SK-N-SH treated with all-trans-retinoic acid at 6 μM for 48 hours (cell line): ENCODE data around the gene TLL1.

Experiments
- ATAC-seq: fragments of 200-7000 bp; cut with Tn5 transposase; 3 replicates; pipeline ENCODE4 v1.9.1; 2020; ENCODE audit warnings: mild to moderate bottlenecking, moderate library complexity
- ARNTL ChIP-seq: fragments of 450-650 bp; formaldehyde crosslinking; IDR thresholded peaks from 2 replicates; pipeline ENCODE4 v1.5.0; 2020; ENCODE audit warnings: low read depth, mild to moderate bottlenecking, moderate library complexity, borderline replicate concordance
- CSDC2 ChIP-seq: fragments of 250-450 bp; sonication (Bioruptor Pico); IDR thresholded peaks from 2 replicates; pipeline ENCODE4 v1.5.0; 2020; ENCODE audit warnings: mild to moderate bottlenecking, moderate library complexity
- ESRRG ChIP-seq: fragments of 250-450 bp; sonication (Bioruptor Pico); IDR thresholded peaks from 2 replicates; pipeline ENCODE4 v1.6.1; 2021; ENCODE audit warnings: mild to moderate bottlenecking
- GLIS3 ChIP-seq: fragments of 250-450 bp; sonication (Bioruptor Pico); IDR thresholded peaks from 2 replicates; pipeline ENCODE4 v1.5.0; 2020; ENCODE audit warnings: mild to moderate bottlenecking, moderate library complexity
- ISL1 ChIP-seq: fragments of 250-450 bp; sonication (Bioruptor Pico); IDR thresholded peaks from 2 replicates; pipeline ENCODE4 v2.1.2; 2022; ENCODE audit warnings: mild to moderate bottlenecking, moderate library complexity
- OSR1 ChIP-seq: fragments of 250-450 bp; sonication (Bioruptor Pico); IDR thresholded peaks from 2 replicates; pipeline ENCODE4 v1.8.0; 2022; ENCODE audit warnings: moderate library complexity, mild to moderate bottlenecking, inconsistent platforms
- PPARA ChIP-seq: fragments of 250-450 bp; sonication (Bioruptor Pico); IDR thresholded peaks from 2 replicates; pipeline ENCODE4 v1.5.0; 2020; ENCODE audit warnings: mild to moderate bottlenecking, borderline replicate concordance
- RARB ChIP-seq: fragments of 250-450 bp; sonication (Bioruptor Pico); IDR thresholded peaks from 2 replicates; pipeline ENCODE4 v1.8.0; 2021; ENCODE audit warnings: mild to moderate bottlenecking, moderate library complexity
- TCF4 ChIP-seq: fragments of 250-450 bp; sonication (Bioruptor Pico); IDR thresholded peaks from 2 replicates; pipeline ENCODE4 v1.8.0; 2021; ENCODE audit warnings: mild to moderate bottlenecking, moderate library complexity, borderline replicate concordance
- TOX ChIP-seq: fragments of 250-450 bp; sonication (Bioruptor Pico); IDR thresholded peaks from 2 replicates; pipeline ENCODE4 v1.8.0; 2021; ENCODE audit warnings: mild to moderate bottlenecking, moderate library complexity, borderline replicate concordance
- ZC3H10 ChIP-seq: fragments of 250-450 bp; sonication (Bioruptor Pico); IDR thresholded peaks from 2 replicates; pipeline ENCODE4 v1.5.1; 2021; ENCODE audit warnings: mild to moderate bottlenecking, moderate library complexity
- ZFP30 ChIP-seq: fragments of 450-650 bp; formaldehyde crosslinking; IDR thresholded peaks from 2 replicates; pipeline ENCODE4 v1.5.0; 2022; ENCODE audit warnings: mild to moderate bottlenecking, moderate library complexity
- ZNF565 ChIP-seq: fragments of 450-650 bp; formaldehyde crosslinking; conservative IDR thresholded peaks from 2 replicates; pipeline ENCODE4 v1.5.0; 2020; ENCODE audit warnings: low read depth, mild to moderate bottlenecking, moderate library complexity
- ZNF70 ChIP-seq: fragments of 450-650 bp; formaldehyde crosslinking; IDR thresholded peaks from 2 replicates; pipeline ENCODE4 v1.5.0; 2020; ENCODE audit warnings: mild to moderate bottlenecking, moderate library complexity
- ZNF8 ChIP-seq: fragments of 450-650 bp; formaldehyde crosslinking; IDR thresholded peaks from 2 replicates; pipeline ENCODE4 v1.5.0; 2020; ENCODE audit warnings: mild to moderate bottlenecking, moderate library complexity
- TF ChIP-seq, protein P1 (sequence below): fragments of 250-450 bp; sonication (Bioruptor Pico); IDR thresholded peaks from 2 replicates; pipeline ENCODE4 v1.5.1; 2020; ENCODE audit warnings: low read depth, mild to moderate bottlenecking, moderate library complexity
- TF ChIP-seq, protein P2 (sequence below): fragments of 250-450 bp; sonication (Bioruptor Pico); IDR thresholded peaks from 2 replicates; pipeline ENCODE4 v1.8.0; 2021; ENCODE audit warnings: low read depth, mild to moderate bottlenecking, moderate library complexity, borderline replicate concordance
- TF ChIP-seq, protein P3 (sequence below): fragments of 250-450 bp; sonication (Bioruptor Pico); IDR thresholded peaks from 2 replicates; pipeline ENCODE4 v1.5.1; 2021; ENCODE audit warnings: mild to moderate bottlenecking, moderate library complexity
- TF ChIP-seq, protein P4 (sequence below): fragments of 250-450 bp; sonication (Bioruptor Pico); IDR thresholded peaks from 2 replicates; pipeline ENCODE4 v1.5.0; 2020; ENCODE audit warnings: mild to moderate bottlenecking, moderate library complexity
- TF ChIP-seq, protein P5 (sequence below): fragments of 250-450 bp; sonication (Bioruptor Pico); IDR thresholded peaks from 2 replicates; pipeline ENCODE4 v1.8.0; 2020; ENCODE audit warnings: mild to moderate bottlenecking, moderate library complexity, borderline replicate concordance

TLL1 gene

DNA sequence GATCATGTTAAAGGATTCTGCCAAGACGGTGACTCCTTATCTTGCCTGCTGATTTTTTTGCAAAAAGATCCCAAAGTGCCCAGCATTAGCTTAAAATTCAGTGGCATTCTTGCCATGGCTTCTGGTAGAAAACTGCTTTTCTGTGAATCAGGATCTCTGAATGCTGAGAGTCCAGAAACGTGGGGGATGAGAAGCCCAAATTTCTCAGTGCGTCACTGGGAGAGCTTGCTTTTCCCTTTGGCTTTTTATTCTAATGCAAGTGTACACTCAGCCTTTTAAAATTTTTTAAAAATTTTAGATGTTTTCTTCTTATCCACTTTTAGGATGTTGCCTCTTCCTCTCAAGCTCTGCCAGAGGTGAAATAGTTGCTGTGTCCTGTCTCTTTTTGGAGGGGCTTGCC is 98.4 kb downstream of the TLL1 start:
- TF ChIP-seq, protein P1, sequence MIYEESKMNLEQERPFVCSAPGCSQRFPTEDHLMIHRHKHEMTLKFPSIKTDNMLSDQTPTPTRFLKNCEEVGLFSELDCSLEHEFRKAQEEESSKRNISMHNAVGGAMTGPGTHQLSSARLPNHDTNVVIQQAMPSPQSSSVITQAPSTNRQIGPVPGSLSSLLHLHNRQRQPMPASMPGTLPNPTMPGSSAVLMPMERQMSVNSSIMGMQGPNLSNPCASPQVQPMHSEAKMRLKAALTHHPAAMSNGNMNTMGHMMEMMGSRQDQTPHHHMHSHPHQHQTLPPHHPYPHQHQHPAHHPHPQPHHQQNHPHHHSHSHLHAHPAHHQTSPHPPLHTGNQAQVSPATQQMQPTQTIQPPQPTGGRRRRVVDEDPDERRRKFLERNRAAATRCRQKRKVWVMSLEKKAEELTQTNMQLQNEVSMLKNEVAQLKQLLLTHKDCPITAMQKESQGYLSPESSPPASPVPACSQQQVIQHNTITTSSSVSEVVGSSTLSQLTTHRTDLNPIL (CRISPR knock-in tag) = no peak
- TF ChIP-seq TOX (CRISPR knock-in tag) = no peak
- TF ChIP-seq CSDC2 = no peak
- no peak for TF ChIP-seq RARB (CRISPR knock-in tag)
- no peak for TF ChIP-seq GLIS3 (CRISPR knock-in tag)
- no peak for TF ChIP-seq TCF4 (CRISPR knock-in tag)
- no peak for TF ChIP-seq ZC3H10 (CRISPR knock-in tag)
- no peak for TF ChIP-seq PPARA (CRISPR knock-in tag)
- no peak for TF ChIP-seq ISL1 (CRISPR knock-in tag)
- TF ChIP-seq ZFP30 (CRISPR knock-in tag) = no peak
- no peak for ATAC-seq

DNA sequence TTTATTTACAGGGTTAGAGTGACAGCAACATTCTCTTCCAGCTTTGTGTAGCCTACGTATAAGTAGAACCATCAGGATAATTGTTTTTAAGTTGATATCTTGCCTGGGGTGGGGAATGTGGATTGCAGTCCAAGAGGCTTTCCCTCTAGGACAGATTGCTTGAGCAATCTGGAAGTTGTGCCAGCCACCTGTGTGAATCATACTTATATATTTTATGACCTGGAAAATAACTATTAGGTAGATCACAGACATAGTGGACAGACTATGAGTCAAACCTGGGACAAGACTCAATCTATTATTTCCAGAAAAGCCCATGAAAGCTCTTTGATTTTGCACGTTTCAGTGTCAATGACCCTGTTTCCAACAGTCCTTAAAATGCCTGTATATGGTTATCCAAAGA is 98.9 kb downstream of the TLL1 start:
- ATAC-seq = no peak; the same call in 2 of the 3 replicates
- TF ChIP-seq ESRRG (CRISPR knock-in tag) (no peak), ZNF70 (CRISPR knock-in tag) (no peak), ZNF565 (CRISPR knock-in tag) (no peak), ZNF8 (CRISPR knock-in tag) (no peak), ISL1 (CRISPR knock-in tag) (no peak), RARB (CRISPR knock-in tag) (no peak), CSDC2 (no peak)
- TF ChIP-seq, protein P2, sequence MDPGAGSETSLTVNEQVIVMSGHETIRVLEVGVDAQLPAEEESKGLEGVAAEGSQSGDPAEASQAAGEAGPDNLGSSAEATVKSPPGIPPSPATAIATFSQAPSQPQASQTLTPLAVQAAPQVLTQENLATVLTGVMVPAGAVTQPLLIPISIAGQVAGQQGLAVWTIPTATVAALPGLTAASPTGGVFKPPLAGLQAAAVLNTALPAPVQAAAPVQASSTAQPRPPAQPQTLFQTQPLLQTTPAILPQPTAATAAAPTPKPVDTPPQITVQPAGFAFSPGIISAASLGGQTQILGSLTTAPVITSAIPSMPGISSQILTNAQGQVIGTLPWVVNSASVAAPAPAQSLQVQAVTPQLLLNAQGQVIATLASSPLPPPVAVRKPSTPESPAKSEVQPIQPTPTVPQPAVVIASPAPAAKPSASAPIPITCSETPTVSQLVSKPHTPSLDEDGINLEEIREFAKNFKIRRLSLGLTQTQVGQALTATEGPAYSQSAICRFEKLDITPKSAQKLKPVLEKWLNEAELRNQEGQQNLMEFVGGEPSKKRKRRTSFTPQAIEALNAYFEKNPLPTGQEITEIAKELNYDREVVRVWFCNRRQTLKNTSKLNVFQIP (CRISPR knock-in tag) = no peak
- TF ChIP-seq, protein P3, sequence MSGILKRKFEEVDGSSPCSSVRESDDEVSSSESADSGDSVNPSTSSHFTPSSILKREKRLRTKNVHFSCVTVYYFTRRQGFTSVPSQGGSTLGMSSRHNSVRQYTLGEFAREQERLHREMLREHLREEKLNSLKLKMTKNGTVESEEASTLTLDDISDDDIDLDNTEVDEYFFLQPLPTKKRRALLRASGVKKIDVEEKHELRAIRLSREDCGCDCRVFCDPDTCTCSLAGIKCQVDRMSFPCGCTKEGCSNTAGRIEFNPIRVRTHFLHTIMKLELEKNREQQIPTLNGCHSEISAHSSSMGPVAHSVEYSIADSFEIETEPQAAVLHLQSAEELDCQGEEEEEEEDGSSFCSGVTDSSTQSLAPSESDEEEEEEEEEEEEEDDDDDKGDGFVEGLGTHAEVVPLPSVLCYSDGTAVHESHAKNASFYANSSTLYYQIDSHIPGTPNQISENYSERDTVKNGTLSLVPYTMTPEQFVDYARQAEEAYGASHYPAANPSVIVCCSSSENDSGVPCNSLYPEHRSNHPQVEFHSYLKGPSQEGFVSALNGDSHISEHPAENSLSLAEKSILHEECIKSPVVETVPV (CRISPR knock-in tag) = no peak

DNA sequence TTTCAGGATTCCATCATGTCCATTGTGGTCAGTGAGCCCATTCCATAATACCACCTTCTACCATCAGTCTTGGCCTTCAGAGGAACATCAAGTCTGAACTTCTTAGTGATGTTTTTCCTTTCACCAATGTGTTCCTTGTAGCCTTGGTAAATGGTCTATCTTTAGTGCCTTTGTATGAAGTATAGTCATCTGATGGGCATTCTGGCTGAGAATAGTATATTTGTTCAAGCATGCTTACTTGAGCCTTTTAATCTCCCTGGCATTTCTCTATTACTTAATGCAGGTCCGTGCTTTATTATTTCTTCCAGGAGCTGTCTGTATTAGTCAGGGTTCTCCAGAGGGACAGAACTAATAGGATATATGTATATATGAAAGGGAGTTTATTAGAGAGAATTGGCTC is 99.7 kb downstream of the TLL1 start:
- TF ChIP-seq TCF4 (CRISPR knock-in tag) (no peak), GLIS3 (CRISPR knock-in tag) (no peak), ZNF565 (CRISPR knock-in tag) (no peak), ARNTL (CRISPR knock-in tag) (no peak), OSR1 (CRISPR knock-in tag) (no peak), CSDC2 (no peak), TOX (CRISPR knock-in tag) (no peak), PPARA (CRISPR knock-in tag) (no peak), ESRRG (CRISPR knock-in tag) (no peak), ZNF8 (CRISPR knock-in tag) (no peak)
- TF ChIP-seq, protein P4, sequence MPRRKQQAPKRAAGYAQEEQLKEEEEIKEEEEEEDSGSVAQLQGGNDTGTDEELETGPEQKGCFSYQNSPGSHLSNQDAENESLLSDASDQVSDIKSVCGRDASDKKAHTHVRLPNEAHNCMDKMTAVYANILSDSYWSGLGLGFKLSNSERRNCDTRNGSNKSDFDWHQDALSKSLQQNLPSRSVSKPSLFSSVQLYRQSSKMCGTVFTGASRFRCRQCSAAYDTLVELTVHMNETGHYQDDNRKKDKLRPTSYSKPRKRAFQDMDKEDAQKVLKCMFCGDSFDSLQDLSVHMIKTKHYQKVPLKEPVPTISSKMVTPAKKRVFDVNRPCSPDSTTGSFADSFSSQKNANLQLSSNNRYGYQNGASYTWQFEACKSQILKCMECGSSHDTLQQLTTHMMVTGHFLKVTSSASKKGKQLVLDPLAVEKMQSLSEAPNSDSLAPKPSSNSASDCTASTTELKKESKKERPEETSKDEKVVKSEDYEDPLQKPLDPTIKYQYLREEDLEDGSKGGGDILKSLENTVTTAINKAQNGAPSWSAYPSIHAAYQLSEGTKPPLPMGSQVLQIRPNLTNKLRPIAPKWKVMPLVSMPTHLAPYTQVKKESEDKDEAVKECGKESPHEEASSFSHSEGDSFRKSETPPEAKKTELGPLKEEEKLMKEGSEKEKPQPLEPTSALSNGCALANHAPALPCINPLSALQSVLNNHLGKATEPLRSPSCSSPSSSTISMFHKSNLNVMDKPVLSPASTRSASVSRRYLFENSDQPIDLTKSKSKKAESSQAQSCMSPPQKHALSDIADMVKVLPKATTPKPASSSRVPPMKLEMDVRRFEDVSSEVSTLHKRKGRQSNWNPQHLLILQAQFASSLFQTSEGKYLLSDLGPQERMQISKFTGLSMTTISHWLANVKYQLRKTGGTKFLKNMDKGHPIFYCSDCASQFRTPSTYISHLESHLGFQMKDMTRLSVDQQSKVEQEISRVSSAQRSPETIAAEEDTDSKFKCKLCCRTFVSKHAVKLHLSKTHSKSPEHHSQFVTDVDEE (CRISPR knock-in tag) = no peak
- TF ChIP-seq, protein P5, sequence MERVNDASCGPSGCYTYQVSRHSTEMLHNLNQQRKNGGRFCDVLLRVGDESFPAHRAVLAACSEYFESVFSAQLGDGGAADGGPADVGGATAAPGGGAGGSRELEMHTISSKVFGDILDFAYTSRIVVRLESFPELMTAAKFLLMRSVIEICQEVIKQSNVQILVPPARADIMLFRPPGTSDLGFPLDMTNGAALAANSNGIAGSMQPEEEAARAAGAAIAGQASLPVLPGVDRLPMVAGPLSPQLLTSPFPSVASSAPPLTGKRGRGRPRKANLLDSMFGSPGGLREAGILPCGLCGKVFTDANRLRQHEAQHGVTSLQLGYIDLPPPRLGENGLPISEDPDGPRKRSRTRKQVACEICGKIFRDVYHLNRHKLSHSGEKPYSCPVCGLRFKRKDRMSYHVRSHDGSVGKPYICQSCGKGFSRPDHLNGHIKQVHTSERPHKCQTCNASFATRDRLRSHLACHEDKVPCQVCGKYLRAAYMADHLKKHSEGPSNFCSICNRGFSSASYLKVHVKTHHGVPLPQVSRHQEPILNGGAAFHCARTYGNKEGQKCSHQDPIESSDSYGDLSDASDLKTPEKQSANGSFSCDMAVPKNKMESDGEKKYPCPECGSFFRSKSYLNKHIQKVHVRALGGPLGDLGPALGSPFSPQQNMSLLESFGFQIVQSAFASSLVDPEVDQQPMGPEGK = no peak
- TF ChIP-seq, protein P2 (CRISPR knock-in tag) = no peak
- ATAC-seq = no peak
